ENCODE results near the gene AP4B1. TPM values are rescaled to one million over a fixed set of nuclear protein-coding genes. Genes with fewer than 3 reads are reported as not detected.

AP4B1 gene
- total and polyA plus RNA-seq, 9 of the 15 experiments (the other 6 are each of a cell fraction or from before 2014, with no cell fraction given), result 15.8 to 36.5 (median 24.6) TPM

DNA sequence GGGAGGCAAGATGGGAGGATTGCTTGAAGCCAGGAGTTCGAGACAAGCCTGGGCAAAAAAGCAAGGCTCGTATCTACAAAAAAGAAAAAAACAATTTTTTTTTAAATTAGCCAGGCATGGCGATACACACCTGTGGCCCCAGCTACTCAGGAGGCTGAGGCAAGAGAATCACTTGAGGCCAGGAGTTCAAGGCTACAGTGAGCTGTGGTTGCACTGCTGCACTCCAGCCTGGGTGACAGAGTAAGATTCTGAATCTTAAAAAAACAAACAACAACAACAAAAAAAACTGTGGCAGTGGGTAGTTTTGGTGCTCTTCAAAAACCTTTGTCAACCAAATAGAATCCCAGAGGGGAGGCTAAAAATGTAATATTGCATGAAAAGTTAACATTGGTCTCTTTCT, 33.8 kb downstream of the AP4B1 start:
- TSS peak; percentile 63 for BruUV-seq (replicated peaks)
- peak overlapping the region; percentile 33; the same call in 1 of the 3 replicates for H3K27ac ChIP-seq (ENCODE audit: extremely low read depth, low read depth, low read length)
- ChIA-PET POLR2A (interaction anchor here (1.3 to 1.6 kb wide), 4 partner anchors 11 to 16 kb away, joined by 3 to 6 read pairs (median 6); partner anchors contain the start of gene BCL2L15), CTCF (ENCODE audit: low intra/inter-chr PET ratio) (no interaction called here)
- no peak overlapping the region for H3K4me3 ChIP-seq
- no peaks in the 10 kb centered on the region for H3K27me3 ChIP-seq (ENCODE audit: control insufficient read depth in 2 of 2, insufficient read depth in 2 of 2, low read length in 2 of 2)
- no peak for FAIRE-seq
- peaks cover 0 to 32% of the 10 kb centered on the region in 2 experiments; a peak in 4 of 5 replicates for H3K4me1 ChIP-seq (replicated peaks in 1 of 2; ENCODE audit: control insufficient read depth in 2 of 2, insufficient read depth in 2 of 2, low read length in 2 of 2)
- no peaks in the 10 kb centered on the region for H3K79me2 ChIP-seq (ENCODE audit: control insufficient read depth, insufficient read depth, low read length)
- 0 out of 2 replicates have a peak overlapping the region, but pooled peaks have one; percentile 9 for H2AFZ ChIP-seq (ENCODE audit: low read depth, low read length)
- no peak overlapping the region for H3K9ac ChIP-seq (ENCODE audit: insufficient read depth in 1 of 2, low read depth in 2 of 2, low read length in 2 of 2)
- H4K20me1 ChIP-seq (replicated peaks; ENCODE audit: control insufficient read depth, insufficient read depth, low read length), result no peaks in the 10 kb centered on the region
- no peaks in the 10 kb centered on the region for H3K9me3 ChIP-seq (replicated peaks; ENCODE audit: control insufficient read depth, insufficient read depth, low read depth, low read length)
- in situ Hi-C loops (cut with MboI) (no loop called here), intact Hi-C loops (cut with micrococcal nuclease) (no loop called here)
- WGBS (ENCODE audit: insufficient coverage, low coverage, missing lambda C conversion rate), result 58% methylated on average over 3 of the region's 3 CpGs
- no peaks in the 10 kb centered on the region for H3K36me3 ChIP-seq (ENCODE audit: control insufficient read depth, insufficient read depth, low read length)
- no peaks in the 10 kb centered on the region for H3K9me1 ChIP-seq (ENCODE audit: control insufficient read depth, insufficient read depth, low read length)
- no peak overlapping the region for H3K4me2 ChIP-seq (ENCODE audit: insufficient read depth, low read length)
- no peak for DNase-seq (ENCODE audit: extremely low read depth in 1 of 4, low spot score in 3 of 4)
- no peak for ATAC-seq
- TF ChIP-seq ZNF384 (IDR thresholded peaks at IDR 0.05; ENCODE audit: low read depth, low read length), result no peak
- no peak for TF ChIP-seq ZNF445 (CRISPR knock-in tag; IDR thresholded peaks at IDR 0.05; ENCODE audit: low read depth)
- no peak for TF ChIP-seq ZNF79 (CRISPR knock-in tag; IDR thresholded peaks at IDR 0.05; ENCODE audit: low read depth)
- no peak for TF ChIP-seq BDP1 (IDR thresholded peaks at IDR 0.05; ENCODE audit: insufficient read depth, insufficient read length)
- TF ChIP-seq CUX1 (CRISPR knock-in tag; IDR thresholded peaks at IDR 0.05), result 0 out of 2 replicates have a peak, but pooled peaks have one; percentile 52
- TF ChIP-seq FOXJ2 (tag; IDR thresholded peaks at IDR 0.05), result no peak
- TF ChIP-seq, protein P1, sequence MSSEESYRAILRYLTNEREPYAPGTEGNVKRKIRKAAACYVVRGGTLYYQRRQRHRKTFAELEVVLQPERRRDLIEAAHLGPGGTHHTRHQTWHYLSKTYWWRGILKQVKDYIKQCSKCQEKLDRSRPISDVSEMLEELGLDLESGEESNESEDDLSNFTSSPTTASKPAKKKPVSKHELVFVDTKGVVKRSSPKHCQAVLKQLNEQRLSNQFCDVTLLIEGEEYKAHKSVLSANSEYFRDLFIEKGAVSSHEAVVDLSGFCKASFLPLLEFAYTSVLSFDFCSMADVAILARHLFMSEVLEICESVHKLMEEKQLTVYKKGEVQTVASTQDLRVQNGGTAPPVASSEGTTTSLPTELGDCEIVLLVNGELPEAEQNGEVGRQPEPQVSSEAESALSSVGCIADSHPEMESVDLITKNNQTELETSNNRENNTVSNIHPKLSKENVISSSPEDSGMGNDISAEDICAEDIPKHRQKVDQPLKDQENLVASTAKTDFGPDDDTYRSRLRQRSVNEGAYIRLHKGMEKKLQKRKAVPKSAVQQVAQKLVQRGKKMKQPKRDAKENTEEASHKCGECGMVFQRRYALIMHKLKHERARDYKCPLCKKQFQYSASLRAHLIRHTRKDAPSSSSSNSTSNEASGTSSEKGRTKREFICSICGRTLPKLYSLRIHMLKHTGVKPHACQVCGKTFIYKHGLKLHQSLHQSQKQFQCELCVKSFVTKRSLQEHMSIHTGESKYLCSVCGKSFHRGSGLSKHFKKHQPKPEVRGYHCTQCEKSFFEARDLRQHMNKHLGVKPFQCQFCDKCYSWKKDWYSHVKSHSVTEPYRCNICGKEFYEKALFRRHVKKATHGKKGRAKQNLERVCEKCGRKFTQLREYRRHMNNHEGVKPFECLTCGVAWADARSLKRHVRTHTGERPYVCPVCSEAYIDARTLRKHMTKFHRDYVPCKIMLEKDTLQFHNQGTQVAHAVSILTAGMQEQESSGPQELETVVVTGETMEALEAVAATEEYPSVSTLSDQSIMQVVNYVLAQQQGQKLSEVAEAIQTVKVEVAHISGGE (CRISPR knock-in tag; IDR thresholded peaks at IDR 0.05), result 0 out of 6 replicates have a peak, but pooled peaks of 1 of the 3 experiments have one; percentile 18
- TF ChIP-seq ETV6 (IDR thresholded peaks at IDR 0.05; ENCODE audit: borderline replicate concordance in 1 of 2, low read depth in 2 of 2, low read length in 1 of 2), result no peak
- TF ChIP-seq ETV6 (CRISPR knock-in tag; IDR thresholded peaks at IDR 0.05; ENCODE audit: borderline replicate concordance), result no peak
- TF ChIP-seq ZNF589 (CRISPR knock-in tag; IDR thresholded peaks at IDR 0.05; ENCODE audit: low read depth), result no peak

Measured in K562 (cell line).